H9 (cell line): ENCODE data around the gene CD2. TPM values are rescaled to one million over a fixed set of nuclear protein-coding genes. Genes with fewer than 3 reads are reported as not detected.

Source experiments
- DNase-seq: peaks from one replicate; pipeline ENCODE4 v3.0.0-alpha.2; 2017
- H2AFZ ChIP-seq: one replicate; pipeline ENCODE4 v1.6.1; 2013; ENCODE audit warnings: mild to moderate bottlenecking, low read length, control low read depth, moderate library complexity
- H2AK5ac ChIP-seq: 2 replicates; pipeline ENCODE4 v1.6.1; 2013; ENCODE audit warnings: low read length, control low read depth, mixed read lengths; ENCODE audit not compliant: insufficient read length
- H2BK120ac ChIP-seq: one replicate; pipeline ENCODE4 v1.6.1; 2013; ENCODE audit warnings: low read depth, mild to moderate bottlenecking, low read length, control low read depth, inconsistent platforms; ENCODE audit not compliant: poor library complexity, severe bottlenecking
- H2BK12ac ChIP-seq: 2 replicates; pipeline ENCODE4 v1.6.1; 2013; ENCODE audit warnings: low read length, control low read depth, mixed read lengths, low read depth; ENCODE audit not compliant: insufficient read length
- H2BK15ac ChIP-seq: 2 replicates; pipeline ENCODE4 v1.6.1; 2013; ENCODE audit warnings: low read depth, low read length, control low read depth
- H2BK20ac ChIP-seq: one replicate; pipeline ENCODE4 v1.6.1; 2013; ENCODE audit warnings: low read depth, mild to moderate bottlenecking, low read length, control low read depth, inconsistent platforms; ENCODE audit not compliant: poor library complexity, severe bottlenecking
- H2BK5ac ChIP-seq: 2 replicates; pipeline ENCODE4 v1.6.1; 2013; ENCODE audit warnings: low read length, control low read depth, mixed read lengths; ENCODE audit not compliant: insufficient read length
- H3K14ac ChIP-seq: 2 replicates; pipeline ENCODE4 v1.6.1; 2013; ENCODE audit warnings: low read length, control low read depth; ENCODE audit not compliant: insufficient read depth
- H3K18ac ChIP-seq: 2 replicates; pipeline ENCODE4 v1.6.1; 2013; ENCODE audit warnings: low read depth, mild to moderate bottlenecking, mixed read lengths, low read length, control low read depth; ENCODE audit not compliant: insufficient read length
- H3K23ac ChIP-seq: 2 replicates; pipeline ENCODE4 v1.6.1; 2013; ENCODE audit warnings: low read length, control low read depth, mixed read lengths, low read depth; ENCODE audit not compliant: insufficient read length
- H3K23me2 ChIP-seq: 2 replicates; pipeline ENCODE4 v1.6.1; 2013; ENCODE audit warnings: low read depth, mild to moderate bottlenecking, mixed read lengths, low read length, control low read depth; ENCODE audit not compliant: insufficient read length, poor library complexity, severe bottlenecking
- H3K27ac ChIP-seq: 2 replicates; pipeline ENCODE4 v1.5.1; 2013; ENCODE audit warnings: low read length, control low read depth, mixed read lengths, low read depth; ENCODE audit not compliant: insufficient read length
- H3K27me3 ChIP-seq: 2 replicates; pipeline ENCODE4 v1.6.1; 2013; ENCODE audit warnings: low read length, control low read depth, inconsistent platforms; ENCODE audit not compliant: insufficient read depth
- H3K4ac ChIP-seq: 2 replicates; pipeline ENCODE4 v1.6.1; 2013; ENCODE audit warnings: low read depth, mild to moderate bottlenecking, control low read depth, inconsistent platforms, low read length, moderate library complexity
- H3K4me1 ChIP-seq: 2 replicates; pipeline ENCODE4 v1.6.1; 2013; ENCODE audit warnings: low read length, control low read depth, inconsistent platforms; ENCODE audit not compliant: insufficient read depth
- H3K4me2 ChIP-seq: 2 replicates; pipeline ENCODE4 v1.6.1; 2013; ENCODE audit warnings: low read length, control low read depth, mixed read lengths; ENCODE audit not compliant: insufficient read length, insufficient read depth
- H3K56ac ChIP-seq: 2 replicates; pipeline ENCODE4 v1.6.1; 2013; ENCODE audit warnings: low read depth, mild to moderate bottlenecking, mixed read lengths, low read length, control low read depth; ENCODE audit not compliant: insufficient read length
- H3K79me1 ChIP-seq: 2 replicates; pipeline ENCODE4 v1.6.1; 2013; ENCODE audit warnings: low read depth, mild to moderate bottlenecking, moderate library complexity, low read length, control low read depth, inconsistent platforms; ENCODE audit not compliant: insufficient read depth, poor library complexity, severe bottlenecking
- H3K79me2 ChIP-seq: 2 replicates; pipeline ENCODE4 v1.6.1; 2013; ENCODE audit warnings: low read length, control low read depth, inconsistent platforms; ENCODE audit not compliant: insufficient read depth
- H3K9ac ChIP-seq: 2 replicates; pipeline ENCODE4 v1.6.1; 2013; ENCODE audit warnings: low read length, control low read depth, mixed read lengths; ENCODE audit not compliant: insufficient read length; ENCODE audit errors: extremely low read depth
- H3K9me3 ChIP-seq: one replicate; pipeline ENCODE4 v1.6.1; 2013; ENCODE audit warnings: low read depth, low read length, inconsistent platforms; ENCODE audit not compliant: control insufficient read depth
- H3T11ph ChIP-seq: one replicate; pipeline ENCODE4 v1.6.1; 2013; ENCODE audit warnings: mild to moderate bottlenecking, low read length, control low read depth, inconsistent platforms
- H4K20me1 ChIP-seq: one replicate; pipeline ENCODE4 v1.6.1; 2013; ENCODE audit not compliant: control insufficient read depth, insufficient read length, insufficient read depth
- H4K5ac ChIP-seq: 2 replicates; pipeline ENCODE4 v1.6.1; 2013; ENCODE audit warnings: low read depth, mild to moderate bottlenecking, mixed read lengths, low read length, control low read depth; ENCODE audit not compliant: insufficient read length
- H4K8ac ChIP-seq: replicated peaks from 2 replicates; pipeline ENCODE4 v1.6.1; 2013; ENCODE audit warnings: low read length, control low read depth, mixed read lengths, low read depth; ENCODE audit not compliant: insufficient read length
- H4K91ac ChIP-seq: 2 replicates; pipeline ENCODE4 v1.6.1; 2013; ENCODE audit warnings: low read depth, mild to moderate bottlenecking, moderate library complexity, mixed read lengths, low read length, control low read depth; ENCODE audit not compliant: insufficient read length
- H3K27ac Mint-ChIP-seq, 3 experiments: 2 replicates in 2 of 3; 3 replicates in 1 of 3; pipeline ENCODE4 v1.8.0; 2020 to 2021; ENCODE audit warnings: mixed read lengths in 3 of 3, mild to moderate bottlenecking in 1 of 3, moderate library complexity in 1 of 3
- H3K27me3 Mint-ChIP-seq: 2 replicates; pipeline ENCODE4 v1.8.0; 2021; ENCODE audit warnings: low read depth, mild to moderate bottlenecking, moderate library complexity, mixed read lengths
- H3K36me3 Mint-ChIP-seq, 3 experiments: 2 replicates in 2 of 3; 3 replicates in 1 of 3; pipeline ENCODE4 v1.8.0; 2020 to 2021; ENCODE audit warnings: low read depth in 3 of 3, mixed read lengths in 3 of 3; ENCODE audit not compliant: insufficient read depth in 1 of 3
- H3K4me1 Mint-ChIP-seq, 2 experiments: 2 replicates each; pipeline ENCODE4 v1.8.0; 2020; ENCODE audit warnings: mixed read lengths in 2 of 2
- H3K4me3 Mint-ChIP-seq, 2 experiments: 2 replicates in 1 of 2; 3 replicates in 1 of 2; pipeline ENCODE4 v1.8.0; 2020 to 2021; ENCODE audit warnings: mild to moderate bottlenecking in 2 of 2, mixed read lengths in 2 of 2, moderate library complexity in 1 of 2
- H3K9me3 Mint-ChIP-seq, 2 experiments: 2 replicates in 1 of 2; 3 replicates in 1 of 2; pipeline ENCODE4 v1.8.0; 2020; ENCODE audit warnings: mild to moderate bottlenecking in 2 of 2, mixed read lengths in 2 of 2, moderate library complexity in 1 of 2
- WGBS: extraction: QIAGEN DNeasy Blood & Tissue Kit; methylation state at CpG from one replicate; pipeline ENCODE4 v1.1.7; 2013; ENCODE audit warnings: missing lambda C conversion rate, low lambda C conversion rate, mixed read lengths; ENCODE audit not compliant: insufficient read length; ENCODE audit errors: extremely low coverage; 5-methylcytosine and 5-hydroxymethylcytosine counted together
- total RNA-seq: library from RNA; stranded (reverse); gene quantifications from 2 replicates; pipeline ENCODE4 v1.2.1, GENCODE V29; 2021
- TF ChIP-seq, protein P1 (sequence below): fragments of 200-600 bp; sonication (generic); conservative IDR thresholded peaks from 3 replicates; pipeline ENCODE4 v1.8.0; 2021; ENCODE audit warnings: antibody characterized with exemption, mild to moderate bottlenecking

CD2 gene
- total RNA-seq, 1 experiment from 2014 or later = not detected

DNA sequence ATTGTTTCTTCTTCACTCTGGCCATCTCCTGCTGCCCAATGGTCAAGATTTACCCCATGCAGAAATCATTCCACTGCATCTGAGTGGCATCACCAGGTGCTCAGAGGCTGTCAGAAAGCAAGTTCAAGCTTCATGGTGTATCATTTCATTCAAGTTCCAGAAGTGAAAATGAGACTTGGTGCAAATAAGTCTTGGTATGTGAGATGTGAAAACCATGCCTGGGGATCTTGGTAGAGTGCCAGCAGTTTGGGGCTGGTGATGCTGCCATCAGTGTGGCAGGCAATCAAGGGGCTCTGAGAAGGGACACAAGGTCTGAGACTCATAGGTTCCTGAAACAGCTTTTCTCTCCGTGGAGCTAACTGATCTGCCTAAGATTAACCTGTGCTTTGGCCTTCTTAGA, 52.0 kb downstream of the CD2 start:
- peaks cover 15 to 17% of the 10 kb centered on the region in 2 experiments for H3K4me1 Mint-ChIP-seq
- H3K36me3 Mint-ChIP-seq = no peaks in the 10 kb centered on the region
- no peak overlapping the region for H2BK15ac ChIP-seq
- no peak overlapping the region for H3K27ac Mint-ChIP-seq
- no peak overlapping the region for H3K4me2 ChIP-seq
- H4K5ac ChIP-seq = no peak overlapping the region
- H3K18ac ChIP-seq = no peak overlapping the region
- no peaks in the 10 kb centered on the region for H3K23me2 ChIP-seq
- no peak overlapping the region for H3K23ac ChIP-seq
- TF ChIP-seq, protein P1, sequence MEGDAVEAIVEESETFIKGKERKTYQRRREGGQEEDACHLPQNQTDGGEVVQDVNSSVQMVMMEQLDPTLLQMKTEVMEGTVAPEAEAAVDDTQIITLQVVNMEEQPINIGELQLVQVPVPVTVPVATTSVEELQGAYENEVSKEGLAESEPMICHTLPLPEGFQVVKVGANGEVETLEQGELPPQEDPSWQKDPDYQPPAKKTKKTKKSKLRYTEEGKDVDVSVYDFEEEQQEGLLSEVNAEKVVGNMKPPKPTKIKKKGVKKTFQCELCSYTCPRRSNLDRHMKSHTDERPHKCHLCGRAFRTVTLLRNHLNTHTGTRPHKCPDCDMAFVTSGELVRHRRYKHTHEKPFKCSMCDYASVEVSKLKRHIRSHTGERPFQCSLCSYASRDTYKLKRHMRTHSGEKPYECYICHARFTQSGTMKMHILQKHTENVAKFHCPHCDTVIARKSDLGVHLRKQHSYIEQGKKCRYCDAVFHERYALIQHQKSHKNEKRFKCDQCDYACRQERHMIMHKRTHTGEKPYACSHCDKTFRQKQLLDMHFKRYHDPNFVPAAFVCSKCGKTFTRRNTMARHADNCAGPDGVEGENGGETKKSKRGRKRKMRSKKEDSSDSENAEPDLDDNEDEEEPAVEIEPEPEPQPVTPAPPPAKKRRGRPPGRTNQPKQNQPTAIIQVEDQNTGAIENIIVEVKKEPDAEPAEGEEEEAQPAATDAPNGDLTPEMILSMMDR = no peak
- no peak overlapping the region for H4K8ac ChIP-seq
- no peaks in the 10 kb centered on the region for H3K79me1 ChIP-seq
- H3K27me3 Mint-ChIP-seq = no peaks in the 10 kb centered on the region
- no peak overlapping the region for H3K9ac ChIP-seq
- no peaks in the 10 kb centered on the region for H3K79me2 ChIP-seq
- H2BK5ac ChIP-seq = no peak overlapping the region
- H3K9me3 ChIP-seq = no peaks in the 10 kb centered on the region
- H2BK20ac ChIP-seq = no peak overlapping the region
- H3K4ac ChIP-seq = no peak overlapping the region
- no peak overlapping the region for H2AFZ ChIP-seq
- H3K14ac ChIP-seq = no peak overlapping the region
- WGBS = no CpG with 5 or more reads among the region's 1 CpG
- DNase-seq = no peak
- H2AK5ac ChIP-seq = no peak overlapping the region
- no peak overlapping the region for H3T11ph ChIP-seq
- no peaks in the 10 kb centered on the region for H4K20me1 ChIP-seq
- H3K27ac ChIP-seq = no peak overlapping the region
- no peak overlapping the region for H3K4me3 Mint-ChIP-seq
- no peak overlapping the region for H2BK120ac ChIP-seq
- H4K91ac ChIP-seq = no peak overlapping the region
- H3K9me3 Mint-ChIP-seq = no peaks in the 10 kb centered on the region
- no peak overlapping the region for H2BK12ac ChIP-seq
- no peaks in the 10 kb centered on the region for H3K27me3 ChIP-seq
- no peak overlapping the region for H3K56ac ChIP-seq
- H3K4me1 ChIP-seq = peaks cover 4% of the 10 kb centered on the region; the same call in 1 of the 2 replicates
